HEK293T (cell line): ENCODE results near the gene PC.

Source experiments
- SUZ12 ChIP-seq: fragments of 450-650 bp; IDR thresholded peaks from 2 replicates; pipeline ENCODE4 v1.6.1; 2016; ENCODE audit warnings: mild to moderate bottlenecking
- TARDBP ChIP-seq: fragments of 450-650 bp; IDR thresholded peaks from 2 replicates; pipeline ENCODE4 v1.6.1; 2016

DNA sequence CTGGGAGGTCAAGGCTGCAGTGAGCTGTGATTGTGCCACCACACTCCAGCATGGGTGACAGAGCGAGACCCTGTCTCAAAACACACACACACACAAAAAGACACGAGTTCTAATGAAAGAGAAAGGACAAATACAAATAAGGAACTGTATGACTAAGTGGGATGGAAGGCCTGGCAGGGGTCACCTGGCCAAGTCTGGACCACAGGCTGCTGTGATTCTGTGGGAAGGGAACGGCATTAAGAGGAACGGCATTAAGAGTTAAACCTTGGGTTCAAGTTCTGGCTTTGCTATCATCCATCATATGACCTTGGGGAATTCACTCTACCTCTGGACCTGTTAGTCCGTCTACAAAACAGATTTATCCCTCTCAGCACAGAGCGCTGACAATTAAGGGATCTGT, 53.6 kb downstream of the PC start:
- TF ChIP-seq TARDBP (no peak), SUZ12 (no peak)
